ENCODE data around the gene BBX.

The BBX gene

DNA sequence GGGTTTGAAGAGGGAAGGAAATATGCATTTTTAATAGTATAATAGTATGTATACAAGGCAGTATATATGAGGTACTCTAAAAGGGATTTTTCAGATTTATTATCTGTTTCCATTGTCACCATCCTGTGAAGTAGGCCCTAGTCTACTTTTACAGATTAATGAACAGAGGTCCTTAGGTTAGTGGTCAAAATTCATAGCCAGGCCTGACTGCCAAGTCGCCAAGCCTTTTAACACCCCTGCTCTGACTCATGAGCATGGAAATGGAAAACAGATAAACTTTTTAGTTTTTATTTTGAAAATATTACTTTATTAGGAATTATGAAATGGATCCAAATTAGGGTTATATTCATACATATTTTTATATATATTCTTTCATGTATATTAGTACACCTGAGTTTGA, 146.9 kb downstream of the BBX start:
- TF ChIP-seq POLR2AphosphoS5 (IDR thresholded peaks at IDR 0.05; ENCODE audit: low read depth, low read length) (no peak), FOXP2 (optimal IDR thresholded peaks at IDR 0.05; ENCODE audit: borderline replicate concordance, extremely low read depth, extremely low read length, insufficient read depth) (no peak), TAF1 (IDR thresholded peaks at IDR 0.05; ENCODE audit: borderline replicate concordance, insufficient read depth, low read length) (no peak), SIN3A (IDR thresholded peaks at IDR 0.05; ENCODE audit: borderline replicate concordance, insufficient read depth, low read length) (no peak)
- TF ChIP-seq, protein P1, sequence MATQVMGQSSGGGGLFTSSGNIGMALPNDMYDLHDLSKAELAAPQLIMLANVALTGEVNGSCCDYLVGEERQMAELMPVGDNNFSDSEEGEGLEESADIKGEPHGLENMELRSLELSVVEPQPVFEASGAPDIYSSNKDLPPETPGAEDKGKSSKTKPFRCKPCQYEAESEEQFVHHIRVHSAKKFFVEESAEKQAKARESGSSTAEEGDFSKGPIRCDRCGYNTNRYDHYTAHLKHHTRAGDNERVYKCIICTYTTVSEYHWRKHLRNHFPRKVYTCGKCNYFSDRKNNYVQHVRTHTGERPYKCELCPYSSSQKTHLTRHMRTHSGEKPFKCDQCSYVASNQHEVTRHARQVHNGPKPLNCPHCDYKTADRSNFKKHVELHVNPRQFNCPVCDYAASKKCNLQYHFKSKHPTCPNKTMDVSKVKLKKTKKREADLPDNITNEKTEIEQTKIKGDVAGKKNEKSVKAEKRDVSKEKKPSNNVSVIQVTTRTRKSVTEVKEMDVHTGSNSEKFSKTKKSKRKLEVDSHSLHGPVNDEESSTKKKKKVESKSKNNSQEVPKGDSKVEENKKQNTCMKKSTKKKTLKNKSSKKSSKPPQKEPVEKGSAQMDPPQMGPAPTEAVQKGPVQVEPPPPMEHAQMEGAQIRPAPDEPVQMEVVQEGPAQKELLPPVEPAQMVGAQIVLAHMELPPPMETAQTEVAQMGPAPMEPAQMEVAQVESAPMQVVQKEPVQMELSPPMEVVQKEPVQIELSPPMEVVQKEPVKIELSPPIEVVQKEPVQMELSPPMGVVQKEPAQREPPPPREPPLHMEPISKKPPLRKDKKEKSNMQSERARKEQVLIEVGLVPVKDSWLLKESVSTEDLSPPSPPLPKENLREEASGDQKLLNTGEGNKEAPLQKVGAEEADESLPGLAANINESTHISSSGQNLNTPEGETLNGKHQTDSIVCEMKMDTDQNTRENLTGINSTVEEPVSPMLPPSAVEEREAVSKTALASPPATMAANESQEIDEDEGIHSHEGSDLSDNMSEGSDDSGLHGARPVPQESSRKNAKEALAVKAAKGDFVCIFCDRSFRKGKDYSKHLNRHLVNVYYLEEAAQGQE (IDR thresholded peaks at IDR 0.05; ENCODE audit: insufficient read depth in 1 of 2, low read depth in 2 of 2, low read length in 2 of 2), result no peak

DNA sequence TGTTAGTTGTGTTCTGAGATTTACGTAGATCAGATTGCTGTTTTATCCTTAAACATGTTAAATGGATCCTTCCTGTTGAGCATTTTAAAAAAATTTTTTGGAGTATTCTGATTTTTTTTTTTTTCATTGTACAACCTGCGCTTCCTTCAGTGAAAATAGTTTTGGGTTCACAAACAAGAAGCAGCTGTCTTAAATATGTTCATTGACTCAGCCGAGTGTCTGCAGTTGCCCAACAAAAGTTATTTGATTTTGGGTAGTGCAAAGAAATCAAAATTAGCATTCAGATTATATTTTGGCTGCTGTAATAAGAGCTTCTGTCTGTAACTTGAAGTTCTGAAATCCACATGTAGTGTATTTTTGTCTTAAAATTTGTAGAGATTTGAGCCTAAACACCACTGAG, 148.2 kb downstream of the BBX start:
- TF ChIP-seq, protein P1 (IDR thresholded peaks at IDR 0.05; ENCODE audit: insufficient read depth in 1 of 2, low read depth in 2 of 2, low read length in 2 of 2), result no peak
- TF ChIP-seq FOXP2 (optimal IDR thresholded peaks at IDR 0.05; ENCODE audit: borderline replicate concordance, extremely low read depth, extremely low read length, insufficient read depth) (no peak), SIN3A (IDR thresholded peaks at IDR 0.05; ENCODE audit: borderline replicate concordance, insufficient read depth, low read length) (no peak), TAF1 (IDR thresholded peaks at IDR 0.05; ENCODE audit: borderline replicate concordance, insufficient read depth, low read length) (no peak), POLR2AphosphoS5 (IDR thresholded peaks at IDR 0.05; ENCODE audit: low read depth, low read length) (no peak)

DNA sequence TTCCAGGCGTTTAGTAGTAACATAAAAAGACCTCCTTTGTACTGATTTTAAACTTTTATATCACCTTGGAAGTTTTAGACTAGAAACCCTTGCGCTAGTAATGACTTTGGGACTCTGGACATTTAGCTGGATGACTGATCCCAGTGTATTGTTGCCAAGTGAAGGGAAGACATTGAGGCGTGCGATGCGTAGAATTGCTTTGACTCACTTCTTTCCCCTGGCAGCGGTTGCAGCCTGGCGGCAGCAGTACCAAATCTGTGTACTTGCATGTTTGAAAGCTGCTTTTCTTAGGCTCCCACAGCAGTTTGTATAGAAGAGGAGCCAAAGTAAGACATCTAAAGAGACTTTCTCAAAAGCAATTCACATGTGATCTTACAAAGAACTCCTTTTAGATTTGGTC, 151.6 kb downstream of the BBX start:
- no peak for TF ChIP-seq SIN3A (IDR thresholded peaks at IDR 0.05; ENCODE audit: borderline replicate concordance, insufficient read depth, low read length)
- no peak for TF ChIP-seq FOXP2 (optimal IDR thresholded peaks at IDR 0.05; ENCODE audit: borderline replicate concordance, extremely low read depth, extremely low read length, insufficient read depth)
- TF ChIP-seq POLR2AphosphoS5 (IDR thresholded peaks at IDR 0.05; ENCODE audit: low read depth, low read length), result no peak
- TF ChIP-seq, protein P1 (IDR thresholded peaks at IDR 0.05; ENCODE audit: insufficient read depth in 1 of 2, low read depth in 2 of 2, low read length in 2 of 2), result no peak
- TF ChIP-seq TAF1 (IDR thresholded peaks at IDR 0.05; ENCODE audit: borderline replicate concordance, insufficient read depth, low read length), result no peak

DNA sequence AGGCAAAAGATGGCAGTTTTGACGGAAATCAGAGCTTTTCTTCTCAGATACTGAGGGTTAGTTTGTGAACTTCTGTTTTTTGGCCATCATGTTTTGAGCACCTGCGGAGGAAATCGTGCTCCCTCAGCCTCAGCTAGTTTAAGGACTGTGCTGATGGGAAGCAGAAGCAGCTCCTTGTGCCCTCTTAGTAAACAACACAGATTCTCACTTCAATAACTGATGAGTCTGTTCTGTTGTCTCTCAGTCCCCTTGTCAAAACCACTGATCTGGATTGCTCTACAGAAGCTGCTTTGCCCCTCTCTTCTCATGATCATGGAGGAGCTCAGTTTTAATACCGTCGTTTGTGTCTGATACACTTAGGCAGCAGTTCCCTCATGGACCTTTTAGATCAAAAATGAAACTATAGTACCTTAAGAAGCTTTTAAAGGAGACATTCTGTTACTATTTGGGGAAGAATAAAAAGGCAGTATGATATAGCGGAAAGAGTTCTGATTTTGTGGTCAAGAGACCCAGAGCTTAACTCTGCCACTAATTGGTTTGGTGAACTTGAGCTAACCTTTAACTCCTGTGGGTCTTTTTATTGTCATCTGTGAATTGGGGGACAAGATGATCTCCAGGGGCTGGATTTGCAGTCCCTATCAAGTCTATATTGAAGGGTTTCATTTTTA, 152.6 kb downstream of the BBX start:
- TF ChIP-seq SIN3A (IDR thresholded peaks at IDR 0.05; ENCODE audit: borderline replicate concordance, insufficient read depth, low read length) (no peak), TAF1 (IDR thresholded peaks at IDR 0.05; ENCODE audit: borderline replicate concordance, insufficient read depth, low read length) (no peak), FOXP2 (optimal IDR thresholded peaks at IDR 0.05; ENCODE audit: borderline replicate concordance, extremely low read depth, extremely low read length, insufficient read depth) (no peak), POLR2AphosphoS5 (IDR thresholded peaks at IDR 0.05; ENCODE audit: low read depth, low read length) (no peak)
- TF ChIP-seq, protein P1 (IDR thresholded peaks at IDR 0.05; ENCODE audit: insufficient read depth in 1 of 2, low read depth in 2 of 2, low read length in 2 of 2), result no peak

Measured in PFSK-1 (cell line).